Cardiac muscle cell (in vitro differentiated cells and primary cell): ENCODE measurements around the gene CST9. TPM values are rescaled to one million over a fixed set of nuclear protein-coding genes. Genes with fewer than 3 reads are reported as not detected.

Experiments used
- DNase-seq, 2 donors: peaks; one replicate each; pipeline versions ENCODE4 v3.0.0 to v3.0.0-alpha.2; 2010 to 2017; ENCODE audit warnings: low read depth in 1 of 2, low spot score in 1 of 2
- H3K27ac ChIP-seq: fragments of 200-600 bp; sonication (generic); 2 replicates; pipeline ENCODE4 v1.5.1; 2016
- H3K27me3 ChIP-seq: fragments of 200-600 bp; sonication (generic); 2 replicates; pipeline ENCODE4 v1.6.0; 2016; ENCODE audit warnings: control low read depth
- H3K36me3 ChIP-seq: fragments of 200-600 bp; sonication (generic); 2 replicates; pipeline ENCODE4 v1.5.1; 2016; ENCODE audit warnings: control low read depth
- H3K4me1 ChIP-seq: fragments of 200-600 bp; sonication (generic); 2 replicates; pipeline ENCODE4 v1.8.1; 2017; ENCODE audit warnings: low read depth, mild to moderate bottlenecking, mixed run types
- H3K4me3 ChIP-seq: fragments of 200-600 bp; sonication (generic); 2 replicates; pipeline ENCODE4 v1.5.1; 2016; ENCODE audit warnings: mild to moderate bottlenecking
- H3K9me3 ChIP-seq: fragments of 200-600 bp; sonication (generic); 2 replicates; pipeline ENCODE4 v1.5.1; 2017; ENCODE audit warnings: low read depth, mild to moderate bottlenecking, control low read depth
- polyA plus RNA-seq: library from polyadenylated mRNA; unstranded; fragments of >200 nt; fragmentation: Nextera tagmentation; extraction: Ambion mirVana; gene quantifications from 2 replicates; pipeline ENCODE4 v1.2.1, GENCODE V29; 2016
- total RNA-seq: library from RNA; depleted of rRNA; stranded (reverse); fragments of >200 nt; gene quantifications from 2 replicates; pipeline ENCODE4 v1.2.3, GENCODE V29; 2016
- TF ChIP-seq, protein P1 (sequence below): IDR thresholded peaks from 2 replicates; pipeline ENCODE4 v1.5.1; 2012; ENCODE audit warnings: low read depth, mild to moderate bottlenecking, low read length

CST9 gene
- total and polyA plus RNA-seq, 2 experiments from 2014 or later, result not detected

GRCh38 chr20:23554401-23554800 lies 51.3 kb downstream of the CST9 start:
- DNase-seq, result no peak

More at GRCh38 chr20:23554401-23554800, 51.3 kb downstream of the CST9 start:
- TF ChIP-seq, protein P1, sequence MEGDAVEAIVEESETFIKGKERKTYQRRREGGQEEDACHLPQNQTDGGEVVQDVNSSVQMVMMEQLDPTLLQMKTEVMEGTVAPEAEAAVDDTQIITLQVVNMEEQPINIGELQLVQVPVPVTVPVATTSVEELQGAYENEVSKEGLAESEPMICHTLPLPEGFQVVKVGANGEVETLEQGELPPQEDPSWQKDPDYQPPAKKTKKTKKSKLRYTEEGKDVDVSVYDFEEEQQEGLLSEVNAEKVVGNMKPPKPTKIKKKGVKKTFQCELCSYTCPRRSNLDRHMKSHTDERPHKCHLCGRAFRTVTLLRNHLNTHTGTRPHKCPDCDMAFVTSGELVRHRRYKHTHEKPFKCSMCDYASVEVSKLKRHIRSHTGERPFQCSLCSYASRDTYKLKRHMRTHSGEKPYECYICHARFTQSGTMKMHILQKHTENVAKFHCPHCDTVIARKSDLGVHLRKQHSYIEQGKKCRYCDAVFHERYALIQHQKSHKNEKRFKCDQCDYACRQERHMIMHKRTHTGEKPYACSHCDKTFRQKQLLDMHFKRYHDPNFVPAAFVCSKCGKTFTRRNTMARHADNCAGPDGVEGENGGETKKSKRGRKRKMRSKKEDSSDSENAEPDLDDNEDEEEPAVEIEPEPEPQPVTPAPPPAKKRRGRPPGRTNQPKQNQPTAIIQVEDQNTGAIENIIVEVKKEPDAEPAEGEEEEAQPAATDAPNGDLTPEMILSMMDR, result no peak
- H3K27me3 ChIP-seq, result no peaks in the 10 kb centered on the region
- no peaks in the 10 kb centered on the region for H3K36me3 ChIP-seq
- H3K4me1 ChIP-seq, result no peaks in the 10 kb centered on the region
- H3K4me3 ChIP-seq, result no peak overlapping the region
- no peaks in the 10 kb centered on the region for H3K9me3 ChIP-seq
- no peak overlapping the region for H3K27ac ChIP-seq

Other genes starting within 250 kb of the CST9 start
- 19.0 and 20.2 TPM in 2 replicates for gene GZF1, start 243.7 kb downstream of the CST9 start, total RNA-seq
- 7.4 and 10.4 TPM in 2 replicates for gene GZF1, start 243.7 kb downstream of the CST9 start, polyA plus RNA-seq
- 10.0 and 16.6 TPM in 2 replicates for gene NAPB, start 184.4 kb downstream of the CST9 start, total RNA-seq
- gene NAPB, start 184.4 kb downstream of the CST9 start, polyA plus RNA-seq, result 12.9 and 27.2 TPM in 2 replicates
- not detected in 2 replicates for gene CSTL1, start 166.2 kb downstream of the CST9 start, total RNA-seq
- gene CSTL1, start 166.2 kb downstream of the CST9 start, polyA plus RNA-seq, result not detected in 2 replicates
- gene CST11, start 153.0 kb downstream of the CST9 start, total RNA-seq, result not detected in 2 replicates
- not detected in 2 replicates for gene CST11, start 153.0 kb downstream of the CST9 start, polyA plus RNA-seq
- gene CST8, start 114.8 kb downstream of the CST9 start, total RNA-seq, result not detected in 2 replicates
- not detected in 2 replicates for gene CST8, start 114.8 kb downstream of the CST9 start, polyA plus RNA-seq
- gene CST9L, start 37.4 kb downstream of the CST9 start, total RNA-seq, result not detected in 2 replicates
- not detected in 2 replicates for gene CST9L, start 37.4 kb downstream of the CST9 start, polyA plus RNA-seq
- gene CST3, start 32.0 kb upstream of the CST9 start, total RNA-seq, result 256 and 300 TPM in 2 replicates
- 214 and 261 TPM in 2 replicates for gene CST3, start 32.0 kb upstream of the CST9 start, polyA plus RNA-seq
- gene CST4, start 83.1 kb upstream of the CST9 start, total RNA-seq, result not detected in 2 replicates
- not detected in 2 replicates for gene CST4, start 83.1 kb upstream of the CST9 start, polyA plus RNA-seq
- 0.39 and 1.2 TPM in 2 replicates for gene CST1, start 145.0 kb upstream of the CST9 start, total RNA-seq
- not detected in 2 replicates for gene CST1, start 145.0 kb upstream of the CST9 start, polyA plus RNA-seq
- not detected in 2 replicates for gene CST2, start 220.8 kb upstream of the CST9 start, total RNA-seq
- gene CST2, start 220.8 kb upstream of the CST9 start, polyA plus RNA-seq, result not detected in 2 replicates